ENCODE data around the gene FBP2. TPM values are rescaled to one million over a fixed set of nuclear protein-coding genes. Genes with fewer than 3 reads are reported as not detected.

The FBP2 gene
- polyA plus RNA-seq, 1 of the 3 experiments (the other 2 are of a cell fraction) = not detected

- TF ChIP-seq CTCF (IDR thresholded peaks at IDR 0.05) (no peak), CHD2 (IDR thresholded peaks at IDR 0.05; ENCODE audit: low read length, partially characterized antibody) (no peak), EP300 (IDR thresholded peaks at IDR 0.05; ENCODE audit: borderline replicate concordance in 1 of 2, low read depth in 1 of 2, low read length in 1 of 2) (no peak)
These were observed 17.5 kb downstream of the FBP2 start (continued) for GRCh38 chr9:94576131-94576530.

GRCh38 chr9:94568972-94569712 lies 24.5 kb downstream of the FBP2 start:
- Histone ChIP-seq H3K9me3 (no peaks in the 10 kb centered on the region), H3K4me3 (ENCODE audit: low read depth in 2 of 2, low read length in 1 of 2) (no peak overlapping the region), H3K4me1 (ENCODE audit: control insufficient read depth in 1 of 2, insufficient read depth in 2 of 2, low read depth in 1 of 2, low read length in 1 of 2) (no peaks in the 10 kb centered on the region; a peak in 1 of 4 replicates), H3K27me3 (ENCODE audit: insufficient read depth) (no peaks in the 10 kb centered on the region; the same call in 1 of the 2 replicates), H3K9ac (no peak overlapping the region), H4K20me1 (ENCODE audit: insufficient read depth) (no peaks in the 10 kb centered on the region), H3K4me2 (no peak overlapping the region), H3K27ac (ENCODE audit: low read depth in 2 of 2, low read length in 1 of 2) (no peak overlapping the region), H3K79me2 (ENCODE audit: insufficient read depth) (no peaks in the 10 kb centered on the region), H3K36me3 (replicated peaks in 1 of 2; ENCODE audit: control insufficient read depth in 1 of 2, insufficient read depth in 2 of 2, low read length in 1 of 2) (no peaks in the 10 kb centered on the region), H2AFZ (ENCODE audit: low read depth) (no peak overlapping the region), H3K9me2 (no peaks in the 10 kb centered on the region), H3F3A (replicated peaks; ENCODE audit: insufficient read depth) (no peaks in the 10 kb centered on the region)
- 65% methylated on average over 13 of the region's 17 CpGs for WGBS (ENCODE audit: low lambda C conversion rate)
- ChIA-PET CTCF (interaction anchor here (0.6 to 1.6 kb wide), 3 partner anchors 10 to 166 kb away, joined by 3 read pairs; no protein-coding TSS in a partner anchor), POLR2A (no interaction called here)
- DNase-seq = no peak
- TF ChIP-seq JUND (IDR thresholded peaks at IDR 0.05) (no peak), ELF1 (IDR thresholded peaks at IDR 0.05) (no peak), SIN3A (IDR thresholded peaks at IDR 0.05; ENCODE audit: borderline replicate concordance, low read depth, low read length) (no peak), EP300 (IDR thresholded peaks at IDR 0.05; ENCODE audit: borderline replicate concordance in 1 of 2, low read depth in 1 of 2, low read length in 1 of 2) (no peak), CHD2 (IDR thresholded peaks at IDR 0.05; ENCODE audit: low read length, partially characterized antibody) (no peak), PBX3 (IDR thresholded peaks at IDR 0.05) (no peak), USF1 (IDR thresholded peaks at IDR 0.05; ENCODE audit: borderline replicate concordance, low read depth) (no peak), NFIC (IDR thresholded peaks at IDR 0.05; ENCODE audit: borderline replicate concordance) (no peak)
